ENCODE results near the gene ARHGAP6.

DNA sequence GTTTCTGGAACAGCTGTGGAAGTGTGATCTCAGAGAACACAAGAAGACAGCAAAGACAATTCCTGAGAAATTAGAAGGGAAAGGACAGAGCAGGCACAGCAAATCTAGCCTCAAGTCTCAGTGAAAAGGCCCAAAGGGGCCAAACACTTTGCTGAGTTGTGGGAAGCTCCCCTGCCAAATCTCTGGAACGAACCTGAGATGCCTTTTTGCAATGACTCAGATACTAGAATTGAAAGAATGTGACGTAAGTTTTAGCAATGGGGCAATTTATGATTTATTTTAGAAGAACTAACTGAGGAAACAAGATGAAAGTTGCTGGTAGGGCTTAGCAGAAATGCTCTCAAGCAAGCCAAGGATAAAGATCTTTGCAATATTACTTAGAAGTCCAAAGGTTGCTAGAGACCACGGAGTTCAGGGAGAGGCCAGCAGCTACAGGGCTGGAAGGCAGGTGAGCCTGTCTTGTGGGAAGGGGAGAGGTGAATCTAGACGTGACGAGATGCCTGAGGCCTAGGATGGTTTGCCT is 279.7 kb downstream of the ARHGAP6 start:
- no peak for TF ChIP-seq CTCF (IDR thresholded peaks at IDR 0.05)
- no peak for TF ChIP-seq POLR2A (IDR thresholded peaks at IDR 0.05)
